CD14-positive monocyte (primary cell): ENCODE results near the gene CACNA1C. TPM values are rescaled to one million over a fixed set of nuclear protein-coding genes. Genes with fewer than 3 reads are reported as not detected.

Source experiments
- DNase-seq, 3 donors: peaks; one replicate each; pipeline ENCODE4 v3.0.0-alpha.2; 2011 to 2022
- H2AFZ ChIP-seq: 2 replicates; pipeline ENCODE4 v1.6.0; 2012; ENCODE audit warnings: mild to moderate bottlenecking, low read depth, low read length, inconsistent platforms; ENCODE audit not compliant: insufficient read depth, poor library complexity, severe bottlenecking
- H3K27ac ChIP-seq, 2 donors: 1 replicate in 1 of 2; 2 replicates in 1 of 2; pipeline ENCODE4 v1.5.1; 2012 to 2013; ENCODE audit warnings: low read length in 2 of 2, control low read depth in 1 of 2, inconsistent platforms in 1 of 2, low read depth in 1 of 2, mild to moderate bottlenecking in 1 of 2
- H3K27me3 ChIP-seq, 2 donors: one replicate each; pipeline versions ENCODE4 v1.6.0 to v1.6.1; 2011 to 2013; ENCODE audit warnings: low read length in 2 of 2; ENCODE audit not compliant: control insufficient read depth in 2 of 2, insufficient read depth in 2 of 2
- H3K36me3 ChIP-seq, 2 donors: replicated peaks in 1 of 2; 1 replicate in 1 of 2; 2 replicates in 1 of 2; pipeline versions ENCODE4 v1.5.1 to v1.6.1; 2012 to 2013; ENCODE audit warnings: low read length in 2 of 2, control low read depth in 1 of 2, inconsistent platforms in 1 of 2, mild to moderate bottlenecking in 1 of 2; ENCODE audit not compliant: insufficient read depth in 2 of 2, control insufficient read depth in 1 of 2
- H3K4me1 ChIP-seq, 2 donors: 1 replicate in 1 of 2; 2 replicates in 1 of 2; pipeline versions ENCODE4 v1.5.1 to v1.6.1; 2012 to 2013; ENCODE audit warnings: low read length in 2 of 2, control low read depth in 1 of 2, inconsistent platforms in 1 of 2, mild to moderate bottlenecking in 1 of 2, moderate library complexity in 1 of 2; ENCODE audit not compliant: insufficient read depth in 2 of 2, control insufficient read depth in 1 of 2
- H3K4me2 ChIP-seq: replicated peaks from 2 replicates; pipeline ENCODE3; 2012; ENCODE audit warnings: low read length, moderate library complexity, mild to moderate bottlenecking; ENCODE audit not compliant: poor library complexity, severe bottlenecking; ENCODE audit errors: extremely low read depth
- H3K4me3 ChIP-seq, 3 experiments: fragments of 200-600 bp in 1 of 3; sonication (generic) in 1 of 3; replicated peaks in 1 of 3; 1 replicate in 2 of 3; 2 replicates in 1 of 3; pipeline ENCODE4 v1.5.1; 2011 to 2013; ENCODE audit warnings: low read length in 3 of 3, mild to moderate bottlenecking in 3 of 3, control low read depth in 2 of 3, low read depth in 2 of 3, inconsistent platforms in 1 of 3, moderate library complexity in 1 of 3
- H3K79me2 ChIP-seq: 2 replicates; pipeline ENCODE4 v1.6.0; 2012; ENCODE audit warnings: mild to moderate bottlenecking, control low read depth, inconsistent platforms, low read length, moderate library complexity; ENCODE audit not compliant: insufficient read depth
- H3K9ac ChIP-seq: 2 replicates; pipeline ENCODE4 v1.6.0; 2017; ENCODE audit warnings: low read length, mild to moderate bottlenecking; ENCODE audit not compliant: insufficient read depth, poor library complexity, severe bottlenecking
- H3K9me3 ChIP-seq, 2 donors: replicated peaks in 1 of 2; 1 replicate in 1 of 2; 2 replicates in 1 of 2; pipeline versions ENCODE4 v1.5.1 to v1.6.1; 2012 to 2013; ENCODE audit warnings: low read length in 2 of 2, control low read depth in 1 of 2; ENCODE audit not compliant: control insufficient read depth in 1 of 2, insufficient read depth in 1 of 2
- H4K20me1 ChIP-seq: 2 replicates; pipeline ENCODE4 v1.6.0; 2012; ENCODE audit warnings: mild to moderate bottlenecking, low read length, control low read depth, moderate library complexity; ENCODE audit not compliant: insufficient read depth
- H3K27ac Mint-ChIP-seq, 7 donors: one replicate each; pipeline ENCODE4 v1.8.0; 2020; ENCODE audit warnings: mild to moderate bottlenecking in 7 of 7, mixed read lengths in 7 of 7, moderate library complexity in 6 of 7, inconsistent platforms in 2 of 7
- H3K27me3 Mint-ChIP-seq, 3 donors: one replicate each; pipeline ENCODE4 v1.8.0; 2021 to 2022; ENCODE audit warnings: low read depth in 3 of 3, mild to moderate bottlenecking in 3 of 3, mixed read lengths in 3 of 3, moderate library complexity in 3 of 3, inconsistent platforms in 1 of 3
- H3K36me3 Mint-ChIP-seq, 2 donors: one replicate each; pipeline ENCODE4 v1.8.0; 2020; ENCODE audit warnings: mixed read lengths in 2 of 2, inconsistent platforms in 1 of 2, mild to moderate bottlenecking in 1 of 2
- H3K4me1 Mint-ChIP-seq: one replicate; pipeline ENCODE4 v1.8.0; 2020; ENCODE audit warnings: mild to moderate bottlenecking, mixed read lengths
- H3K4me3 Mint-ChIP-seq, 2 donors: one replicate each; pipeline ENCODE4 v1.8.0; 2020; ENCODE audit warnings: mild to moderate bottlenecking in 2 of 2, mixed read lengths in 2 of 2, moderate library complexity in 1 of 2
- H3K9me3 Mint-ChIP-seq, 7 donors: one replicate each; pipeline ENCODE4 v1.8.0; 2020 to 2022; ENCODE audit warnings: mixed read lengths in 7 of 7, mild to moderate bottlenecking in 6 of 7, moderate library complexity in 6 of 7, inconsistent platforms in 2 of 7
- WGBS: methylation state at CpG from one replicate; pipeline ENCODE4 v1.1.5; 2013; ENCODE audit warnings: missing lambda C conversion rate; ENCODE audit not compliant: insufficient coverage; 5-methylcytosine and 5-hydroxymethylcytosine counted together
- intact Hi-C, 2 donors: fragments of 100-400 bp; cut with micrococcal nuclease; formaldehyde crosslinking; loops; one replicate each; pipeline versions ENCODE4 v1.15.0 to v1.15.1; 2023
- polyA plus RNA-seq, 3 donors: library from polyadenylated mRNA; depleted of rRNA in 1 of 3; unstranded in 2 of 3; stranded (reverse) in 1 of 3; fragments of 300-500 nt in 2 of 3; fragments of >200 nt in 1 of 3; fragmentation: Illumina TruSeq in 2 of 3; gene quantifications; 1 replicate in 2 of 3; 2 replicates in 1 of 3; pipeline ENCODE4 v1.2.3, GENCODE V29; 2012 to 2021
- TF ChIP-seq, protein P1 (sequence below): fragments of 200-600 bp; IDR thresholded peaks from one replicate; pipeline ENCODE4 v1.8.0; 2022; ENCODE audit warnings: antibody characterized with exemption, mild to moderate bottlenecking

Gene CACNA1C
- polyA plus RNA-seq, 3 donors: not detected

- peak overlapping the region in 1 of 7 donors; percentile 18 for H3K27ac Mint-ChIP-seq
- no peaks in the 10 kb centered on the region for H3K4me1 ChIP-seq
- no peak overlapping the region for H3K4me3 ChIP-seq
- H3K27me3 ChIP-seq: no peaks in the 10 kb centered on the region
- no peaks in the 10 kb centered on the region for H4K20me1 ChIP-seq
- H3K27me3 Mint-ChIP-seq: peaks cover 2 to 3% (median 2%) of the 10 kb centered on the region in 3 donors
- no peaks in the 10 kb centered on the region for H3K79me2 ChIP-seq
- H2AFZ ChIP-seq: no peak overlapping the region
- H3K4me3 Mint-ChIP-seq: no peak overlapping the region
- no peak overlapping the region for H3K4me2 ChIP-seq
- no peaks in the 10 kb centered on the region for H3K4me1 Mint-ChIP-seq
- H3K9ac ChIP-seq: no peak overlapping the region
- no peak for DNase-seq
- no peaks in the 10 kb centered on the region for H3K36me3 ChIP-seq
- H3K9me3 Mint-ChIP-seq: no peaks in the 10 kb centered on the region
- H3K9me3 ChIP-seq: no peaks in the 10 kb centered on the region
- intact Hi-C loops: no loop called here
- H3K27ac ChIP-seq: no peak overlapping the region
- TF ChIP-seq, protein P1, sequence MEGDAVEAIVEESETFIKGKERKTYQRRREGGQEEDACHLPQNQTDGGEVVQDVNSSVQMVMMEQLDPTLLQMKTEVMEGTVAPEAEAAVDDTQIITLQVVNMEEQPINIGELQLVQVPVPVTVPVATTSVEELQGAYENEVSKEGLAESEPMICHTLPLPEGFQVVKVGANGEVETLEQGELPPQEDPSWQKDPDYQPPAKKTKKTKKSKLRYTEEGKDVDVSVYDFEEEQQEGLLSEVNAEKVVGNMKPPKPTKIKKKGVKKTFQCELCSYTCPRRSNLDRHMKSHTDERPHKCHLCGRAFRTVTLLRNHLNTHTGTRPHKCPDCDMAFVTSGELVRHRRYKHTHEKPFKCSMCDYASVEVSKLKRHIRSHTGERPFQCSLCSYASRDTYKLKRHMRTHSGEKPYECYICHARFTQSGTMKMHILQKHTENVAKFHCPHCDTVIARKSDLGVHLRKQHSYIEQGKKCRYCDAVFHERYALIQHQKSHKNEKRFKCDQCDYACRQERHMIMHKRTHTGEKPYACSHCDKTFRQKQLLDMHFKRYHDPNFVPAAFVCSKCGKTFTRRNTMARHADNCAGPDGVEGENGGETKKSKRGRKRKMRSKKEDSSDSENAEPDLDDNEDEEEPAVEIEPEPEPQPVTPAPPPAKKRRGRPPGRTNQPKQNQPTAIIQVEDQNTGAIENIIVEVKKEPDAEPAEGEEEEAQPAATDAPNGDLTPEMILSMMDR: no peak
- no peaks in the 10 kb centered on the region for H3K36me3 Mint-ChIP-seq
- WGBS: 100% methylated on average over 4 of the region's 4 CpGs
Observed at GRCh38 chr12:2567711-2568110, 514.9 kb downstream of the CACNA1C start.

DNA sequence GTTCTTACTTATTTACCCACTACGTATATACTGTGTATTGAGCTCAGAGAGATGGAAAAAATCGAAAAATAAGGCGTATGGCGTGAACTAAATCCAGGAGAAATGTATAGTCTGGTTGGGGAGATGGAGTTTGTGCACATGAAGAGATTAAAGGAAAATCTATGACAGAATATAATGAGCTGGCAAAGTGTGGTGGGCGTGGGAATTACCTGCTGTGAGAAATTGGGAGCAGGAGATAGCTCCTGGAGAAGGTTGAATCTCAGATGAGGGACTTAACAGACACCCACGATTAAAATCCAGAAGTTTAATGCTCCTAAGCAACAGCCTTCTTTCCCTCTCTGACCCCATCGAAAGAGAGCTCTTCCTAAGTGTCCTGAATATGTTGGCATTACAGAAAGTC is 517.8 kb downstream of the CACNA1C start:
- Histone ChIP-seq H3K9ac (no peak overlapping the region), H3K4me2 (no peak overlapping the region), H4K20me1 (no peaks in the 10 kb centered on the region), H3K4me3 (no peak overlapping the region), H3K9me3 (no peaks in the 10 kb centered on the region), H3K4me1 (no peaks in the 10 kb centered on the region), H3K27ac (no peak overlapping the region), H3K79me2 (no peaks in the 10 kb centered on the region), H3K36me3 (no peaks in the 10 kb centered on the region), H3K27me3 (no peaks in the 10 kb centered on the region), H2AFZ (no peak overlapping the region)
- Mint-ChIP-seq H3K36me3 (no peaks in the 10 kb centered on the region), H3K9me3 (no peaks in the 10 kb centered on the region), H3K4me3 (no peak overlapping the region), H3K4me1 (no peaks in the 10 kb centered on the region), H3K27ac (no peak overlapping the region), H3K27me3 (peaks cover 1 to 7% (median 2%) of the 10 kb centered on the region in 3 donors)
- intact Hi-C loops: loop anchor here in 1 of 2 donors (10.0 kb wide), 1 partner anchor 166 kb away; no protein-coding TSS in a partner anchor
- WGBS: no CpG with 5 or more reads among the region's 7 CpGs
- DNase-seq: no peak
- TF ChIP-seq, protein P1: no peak
